ENCODE results near the gene FZD7.

The FZD7 gene

GRCh38 chr2:202079310-202079709, 45.7 kb downstream of the FZD7 start:
- no peak for DNase-seq
- no peak for TF ChIP-seq GATA1 (IDR thresholded peaks at IDR 0.05; ENCODE audit: low read depth, low read length)
- no peak for TF ChIP-seq POLR2A (IDR thresholded peaks at IDR 0.05; ENCODE audit: low read length)

GRCh38 chr2:202084265-202084664, 50.6 kb downstream of the FZD7 start:
- DNase-seq = no peak
- TF ChIP-seq POLR2A (IDR thresholded peaks at IDR 0.05; ENCODE audit: low read length) (no peak), GATA1 (IDR thresholded peaks at IDR 0.05; ENCODE audit: low read depth, low read length) (no peak)

Data from erythroblast (primary cell).